Renal cortical epithelial cell (primary cell): ENCODE data around the gene CNOT10. TPM values are rescaled to one million over a fixed set of nuclear protein-coding genes. Genes with fewer than 3 reads are reported as not detected.
"Not testable (repeated sequence)": the region's sequence is repeated elsewhere in the genome, so short reads cannot be mapped to it uniquely, and the experiment has no call there.

Experiments used
- DNase-seq: peaks from one replicate; pipeline ENCODE4 v3.0.0-alpha.2; 2011; ENCODE audit warnings: low read depth
- total RNA-seq: library from RNA; depleted of rRNA; stranded (reverse); fragments of >200 nt; gene quantifications from 2 replicates; pipeline ENCODE4 v1.2.3, GENCODE V29; 2014

Gene CNOT10
- total RNA-seq, 1 donor from 2014 or later = 24.3 TPM

DNA sequence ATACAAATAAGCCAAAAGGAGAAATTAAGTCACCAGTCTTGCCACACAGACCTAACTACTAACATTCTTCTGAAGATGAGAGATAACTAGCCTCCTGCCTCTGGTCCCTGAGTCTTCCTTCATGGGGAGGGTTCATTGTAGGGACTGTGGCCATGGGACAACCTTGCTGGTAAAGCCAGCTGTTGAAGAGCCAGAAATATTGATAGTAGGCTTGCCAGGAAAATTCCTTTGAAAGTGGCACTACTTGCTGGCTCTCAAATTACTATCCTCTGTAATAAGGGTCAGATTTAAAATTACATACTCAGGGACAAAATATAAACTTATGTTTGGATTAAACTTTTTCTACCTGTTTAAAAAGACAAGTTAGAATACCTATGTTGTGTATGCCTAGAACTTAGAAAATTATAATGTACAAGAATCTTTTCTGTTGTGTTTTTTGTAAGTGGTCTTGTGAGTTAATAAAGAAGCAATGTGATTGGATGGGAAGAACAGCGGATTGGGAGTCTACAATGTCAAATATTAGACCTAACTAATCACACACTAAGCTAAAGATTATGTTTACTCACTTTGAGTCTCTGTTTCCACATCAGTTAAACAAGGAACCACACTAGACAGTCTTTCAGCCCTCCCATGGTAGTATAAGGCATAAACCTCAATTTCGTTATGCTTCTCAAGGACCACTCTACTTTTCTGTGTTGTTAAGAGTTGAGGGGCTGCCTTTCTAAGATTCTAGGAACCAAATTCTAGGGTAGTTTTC is 72.8 kb downstream of the CNOT10 start:
- DNase-seq = no peak

DNA sequence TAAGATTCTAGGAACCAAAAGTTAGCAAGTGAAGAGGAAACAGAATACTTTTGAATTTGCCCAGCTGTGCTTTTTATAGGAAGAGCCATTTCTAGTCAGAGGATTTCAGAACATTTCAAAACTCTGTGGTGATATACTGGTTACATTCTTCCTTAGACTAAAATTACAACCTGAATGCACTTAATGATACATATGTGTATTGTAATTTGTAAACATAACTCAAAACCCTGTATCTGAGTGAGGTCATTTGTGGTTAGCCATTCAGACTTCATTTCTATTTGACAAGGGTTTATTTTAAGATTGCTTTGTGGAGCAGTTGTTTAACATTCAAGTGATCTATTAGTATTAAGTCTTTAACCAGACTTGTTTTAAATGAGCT is 73.4 kb downstream of the CNOT10 start:
- DNase-seq = no peak

DNA sequence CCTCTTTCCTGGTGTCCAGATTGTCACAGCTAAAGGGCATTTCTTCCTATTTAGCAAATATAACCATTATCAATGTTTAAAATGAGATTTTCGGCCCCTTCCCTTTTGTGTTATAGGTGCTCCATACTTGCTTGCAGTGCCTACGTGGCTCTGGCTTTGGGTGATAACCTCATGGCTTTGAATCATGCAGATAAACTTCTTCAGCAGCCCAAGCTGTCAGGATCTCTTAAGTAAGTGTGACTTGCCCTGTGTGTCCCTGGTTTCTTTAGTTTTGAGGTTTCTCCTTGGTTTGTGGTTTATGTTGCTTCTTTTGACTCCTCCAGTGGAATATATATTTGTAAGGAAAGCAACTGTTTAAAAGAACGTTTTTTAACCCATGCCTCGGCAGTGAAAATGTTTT is 74.4 kb downstream of the CNOT10 start:
- DNase-seq = no peak

DNA sequence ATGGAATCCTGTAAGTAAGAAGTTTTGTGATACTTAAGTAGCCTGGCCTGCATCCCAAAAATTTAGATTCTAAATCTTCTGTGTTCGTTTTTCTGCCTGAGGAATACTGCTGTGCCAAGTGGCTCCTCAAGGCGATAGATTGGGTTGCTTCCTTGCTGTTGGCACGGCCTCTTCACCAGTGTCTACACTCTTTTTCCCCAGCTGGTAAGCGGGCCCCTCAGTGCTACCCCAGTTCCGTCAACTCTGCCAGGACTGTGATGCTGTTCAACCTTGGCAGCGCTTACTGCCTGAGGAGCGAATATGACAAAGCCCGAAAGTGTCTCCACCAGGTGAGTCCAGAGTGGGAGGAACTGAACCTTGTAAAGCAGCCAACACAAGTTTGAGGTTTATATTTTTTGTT is 79.5 kb downstream of the CNOT10 start:
- DNase-seq = no peak

DNA sequence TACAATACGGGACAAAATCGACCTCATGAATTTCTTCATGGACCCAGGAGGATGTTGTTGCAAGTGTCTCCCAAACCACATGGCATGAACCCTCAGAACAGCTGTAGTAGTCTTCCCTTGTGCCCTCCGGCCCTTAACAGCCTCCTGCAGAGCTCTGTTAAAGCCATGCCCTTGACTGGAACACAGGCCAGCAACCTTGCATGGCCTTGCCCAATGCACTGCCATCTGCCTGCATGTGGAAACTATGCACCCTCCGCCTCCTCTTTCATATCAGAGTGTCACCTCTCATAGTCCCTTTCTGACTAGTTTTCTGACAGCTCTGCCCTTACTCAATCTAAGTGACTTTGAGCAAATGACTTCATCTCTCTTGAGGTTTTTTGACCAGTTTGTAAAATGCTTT is 93.4 kb downstream of the CNOT10 start:
- DNase-seq = no peak

DNA sequence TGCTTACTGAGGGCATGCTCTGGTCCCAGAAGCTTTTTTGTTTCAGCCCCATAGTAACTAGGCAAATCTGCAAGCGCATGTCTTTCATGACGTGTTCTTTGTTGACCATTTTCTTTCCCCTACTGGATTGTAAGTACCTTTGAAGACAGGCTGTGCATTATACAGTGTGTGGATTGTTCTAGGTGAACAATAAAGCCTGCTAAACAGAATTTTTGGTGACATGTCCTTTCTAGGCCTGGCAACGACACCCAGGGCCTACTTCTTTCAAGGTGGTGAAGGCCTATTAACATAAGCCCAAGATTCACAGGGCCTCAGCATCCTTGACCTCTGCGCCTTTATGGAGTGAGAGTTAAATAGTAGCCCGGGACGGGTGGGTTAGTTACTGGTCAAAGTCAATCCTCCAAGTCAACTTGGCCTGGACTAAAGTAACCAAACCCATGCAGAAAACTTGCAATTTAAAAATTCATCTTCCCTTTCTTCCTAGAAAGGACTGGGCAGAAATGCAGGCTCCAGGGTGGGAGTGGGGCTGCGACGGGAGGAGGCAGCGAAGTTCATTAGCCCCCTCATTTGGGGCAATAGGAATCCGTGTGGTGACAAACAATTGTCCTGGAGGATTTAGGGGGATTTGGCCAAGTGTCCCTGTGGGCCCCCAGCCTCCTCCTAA is 95.2 kb downstream of the CNOT10 start:
- no peak for DNase-seq

DNA sequence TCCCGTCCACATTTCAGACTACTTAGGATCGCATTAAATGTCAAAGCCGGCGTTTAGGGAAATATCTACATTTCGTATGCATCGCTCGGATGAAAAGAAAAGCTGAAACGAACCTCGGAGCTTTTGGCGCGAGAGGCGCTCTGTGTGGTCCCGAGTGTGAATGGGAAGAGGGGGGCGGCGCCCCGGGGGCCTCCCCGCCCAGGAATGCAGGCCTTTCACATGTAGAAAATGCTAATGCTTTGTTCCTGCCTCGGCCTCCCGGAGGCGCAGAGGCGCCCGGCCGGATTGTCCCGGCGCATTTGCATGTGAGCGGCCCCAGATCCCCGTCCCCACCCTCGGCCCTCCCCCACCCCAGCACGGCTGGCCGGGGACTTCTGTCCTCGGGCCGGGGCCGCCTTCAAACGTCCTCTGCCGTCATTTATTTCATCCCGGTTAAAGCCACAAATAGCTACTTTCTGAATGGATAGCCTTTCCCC is 95.8 kb downstream of the CNOT10 start:
- DNase-seq = peak; percentile 28

DNA sequence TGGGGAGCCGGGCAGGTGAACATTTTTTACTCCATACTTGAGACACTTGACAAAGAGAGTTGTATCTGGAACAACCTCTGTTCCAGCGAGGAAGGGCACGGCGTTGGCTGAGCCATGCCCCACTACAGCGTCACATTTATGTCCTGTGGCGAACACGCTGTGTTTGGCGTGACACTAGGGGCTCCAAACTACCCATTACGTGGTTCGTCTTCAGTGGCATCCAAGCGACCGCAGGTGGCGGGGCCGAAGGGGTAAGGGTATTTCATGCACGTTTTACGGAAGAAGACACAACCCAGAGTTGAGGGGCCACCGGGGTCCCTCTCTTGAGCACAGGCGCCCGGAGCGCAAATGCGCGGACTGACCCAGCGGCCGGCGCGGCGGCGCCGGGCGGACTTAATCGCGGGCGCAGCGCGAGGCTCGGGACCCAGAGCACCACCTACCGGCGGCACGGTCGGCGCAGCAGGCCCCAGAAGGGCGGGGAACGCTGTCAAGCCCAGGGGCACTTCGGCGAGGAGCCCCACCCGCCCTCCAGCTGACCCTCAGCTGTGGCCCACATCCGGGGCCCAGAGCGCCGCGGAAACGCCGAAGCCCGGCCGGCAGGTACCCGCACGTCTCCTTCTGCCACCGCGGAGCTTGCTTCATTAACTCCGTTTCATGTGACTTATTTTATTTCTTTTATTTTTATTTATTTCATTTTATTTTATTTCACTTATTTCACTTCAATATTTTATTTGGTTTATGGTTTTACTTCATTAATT is 96.4 kb downstream of the CNOT10 start:
- peak; percentile 36 for DNase-seq

DNA sequence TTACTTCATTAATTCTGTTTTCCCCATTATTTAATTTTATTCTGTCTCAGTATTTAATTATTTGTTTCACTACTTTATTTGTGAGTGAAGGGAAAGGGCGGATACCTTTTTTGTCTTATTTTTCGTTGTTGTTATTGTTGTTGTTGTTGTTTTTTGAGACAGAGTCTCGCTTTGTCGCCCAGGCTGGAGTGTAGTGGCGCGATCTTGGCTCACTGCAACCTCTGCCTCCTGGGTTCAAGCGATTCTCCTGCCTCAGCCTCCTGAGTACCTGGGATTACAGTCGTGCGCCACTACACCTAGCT is 96.9 kb downstream of the CNOT10 start:
- not testable (repeated sequence) for DNase-seq

DNA sequence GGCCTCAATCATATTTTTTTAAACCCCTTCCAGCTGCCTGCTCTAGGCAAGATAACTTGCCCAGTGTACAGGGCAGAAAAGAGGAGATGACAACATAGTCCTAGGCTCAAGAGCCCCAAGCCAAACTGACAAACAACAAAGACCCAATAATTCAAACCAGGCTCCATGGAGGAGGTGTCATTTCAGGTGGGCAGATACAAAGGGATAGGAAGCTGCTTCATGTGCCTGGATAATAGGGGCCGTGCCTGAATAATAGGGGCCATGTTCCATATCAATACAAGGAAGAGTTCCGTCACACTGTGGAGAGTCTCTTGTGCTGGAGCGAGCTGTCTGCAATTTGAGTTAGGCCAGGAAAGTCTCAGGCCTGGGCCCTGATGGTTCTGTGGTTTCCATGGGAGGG is 97.4 kb downstream of the CNOT10 start:
- DNase-seq = no peak

DNA sequence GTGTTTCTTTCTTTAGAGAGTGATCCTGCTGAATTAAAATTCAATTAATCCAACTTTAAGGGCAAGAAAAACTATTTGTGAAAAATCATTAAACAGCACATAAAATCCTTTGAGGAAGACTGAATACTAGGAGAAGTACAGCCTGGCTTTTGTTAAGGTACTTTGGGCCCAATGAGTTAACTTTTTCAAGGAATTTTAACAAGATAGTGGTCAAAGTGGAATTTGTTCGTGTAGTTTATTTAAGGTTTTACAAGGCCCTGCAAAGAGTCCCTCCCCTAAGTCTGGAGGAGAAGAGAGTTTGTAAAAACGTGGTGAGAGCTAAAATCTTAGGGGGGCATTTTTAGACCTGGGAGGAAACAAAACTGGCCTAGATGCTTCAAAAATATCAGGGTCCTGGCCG is 106.8 kb downstream of the CNOT10 start:
- DNase-seq = no peak

DNA sequence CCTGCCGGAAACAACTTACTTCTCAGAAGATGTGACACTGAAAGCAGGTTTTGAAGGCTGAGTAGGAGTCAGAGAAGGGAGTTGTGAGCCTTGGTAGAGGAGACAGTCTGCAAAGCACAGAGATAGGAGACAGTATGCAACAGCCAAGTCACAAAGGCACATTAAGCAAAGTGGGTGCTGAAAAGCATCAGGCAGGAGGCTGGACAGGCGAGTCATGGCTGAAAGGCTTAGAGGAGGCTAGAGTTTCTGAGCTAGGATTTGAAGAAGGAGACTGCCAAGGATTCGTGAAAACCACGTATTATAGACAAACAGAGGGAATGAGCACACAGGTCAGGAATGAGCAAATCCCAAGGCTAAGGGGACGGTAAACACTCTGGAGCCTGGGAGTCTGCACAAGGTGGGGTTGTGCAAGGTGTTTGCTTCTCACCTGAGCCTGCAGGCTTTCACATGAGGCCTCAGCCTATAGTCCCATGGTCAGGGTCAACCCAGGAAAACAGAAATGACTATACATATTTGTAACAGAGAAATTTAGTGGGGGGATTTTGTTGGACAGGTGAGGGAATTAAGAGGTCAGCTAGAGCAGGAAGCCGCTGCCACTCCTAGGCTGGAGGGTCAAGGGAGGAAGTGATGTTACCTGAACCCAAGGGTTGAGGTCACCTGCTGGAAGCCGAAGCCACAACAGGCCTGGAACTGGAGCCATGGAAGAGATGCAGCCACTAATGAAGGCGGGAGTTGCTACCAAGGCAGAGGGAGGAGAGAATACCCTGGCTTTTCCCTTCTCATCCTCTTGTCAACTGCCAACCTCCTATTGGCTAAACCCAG is 109.7 kb downstream of the CNOT10 start:
- no peak for DNase-seq

DNA sequence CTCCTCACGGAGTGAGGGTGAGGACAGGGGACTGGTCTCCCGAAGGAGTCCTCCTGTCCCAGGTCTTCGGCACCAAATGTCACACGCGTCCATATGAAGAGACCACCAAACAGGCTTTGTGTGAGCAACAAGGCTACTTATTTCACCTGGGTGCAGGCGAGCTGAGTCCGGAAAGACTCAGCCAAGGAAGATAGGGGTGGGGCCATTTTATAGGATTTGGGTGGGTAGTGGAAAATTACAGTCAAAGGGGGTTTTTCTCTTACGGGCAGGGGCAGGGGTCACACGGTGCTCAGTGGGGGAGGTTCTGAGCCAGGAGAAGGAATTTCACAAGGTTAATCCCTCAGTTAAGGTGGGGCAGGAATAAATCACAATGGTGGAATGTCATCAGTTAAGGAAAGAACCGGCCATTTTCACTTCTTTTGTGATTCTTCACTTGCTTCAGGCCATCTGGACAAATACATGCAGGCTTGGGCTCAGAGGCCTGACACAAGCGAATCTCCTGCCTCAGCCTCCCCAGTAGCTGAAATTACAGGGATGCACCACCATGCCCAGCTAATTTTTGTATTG is 111.5 kb downstream of the CNOT10 start:
- DNase-seq = not testable (repeated sequence)

DNA sequence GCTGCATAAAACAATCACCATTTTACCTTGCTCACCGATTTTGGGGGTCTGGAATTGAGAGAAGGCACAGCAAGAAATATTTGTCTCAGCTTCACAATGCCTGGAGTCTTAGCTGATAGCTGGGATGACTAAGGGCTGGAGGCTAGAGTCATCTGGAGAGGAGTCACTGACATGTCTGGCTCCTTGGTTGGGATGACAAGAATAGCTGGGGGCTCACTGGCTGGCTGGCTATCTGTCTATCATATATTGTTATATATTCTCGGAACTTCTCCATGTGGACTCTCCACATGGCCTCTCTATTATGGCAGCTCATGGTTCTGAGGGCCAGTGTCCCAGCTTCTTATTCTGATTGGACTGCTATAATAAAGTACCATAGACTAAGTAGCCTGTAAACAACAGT is 112.8 kb downstream of the CNOT10 start:
- DNase-seq = no peak

DNA sequence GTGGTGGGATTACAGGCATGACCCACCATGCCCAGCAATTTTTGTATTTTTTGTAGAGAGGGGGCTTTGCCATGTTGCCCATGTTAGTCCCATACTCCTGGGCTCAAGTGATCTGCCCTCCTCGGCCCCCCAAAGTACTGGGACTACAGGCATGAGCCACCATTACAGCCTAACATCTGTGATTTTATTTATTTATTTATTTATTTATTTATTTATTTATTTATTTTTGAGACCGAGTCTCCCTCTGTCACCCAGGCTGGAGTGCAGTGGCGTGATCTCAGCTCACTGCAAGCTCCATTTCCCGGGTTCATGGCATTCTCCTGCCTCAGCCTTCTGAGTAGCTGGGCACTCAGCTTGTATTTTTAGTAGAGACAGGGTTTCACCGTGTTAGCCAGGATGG is 116.5 kb downstream of the CNOT10 start:
- not testable (repeated sequence) for DNase-seq

DNA sequence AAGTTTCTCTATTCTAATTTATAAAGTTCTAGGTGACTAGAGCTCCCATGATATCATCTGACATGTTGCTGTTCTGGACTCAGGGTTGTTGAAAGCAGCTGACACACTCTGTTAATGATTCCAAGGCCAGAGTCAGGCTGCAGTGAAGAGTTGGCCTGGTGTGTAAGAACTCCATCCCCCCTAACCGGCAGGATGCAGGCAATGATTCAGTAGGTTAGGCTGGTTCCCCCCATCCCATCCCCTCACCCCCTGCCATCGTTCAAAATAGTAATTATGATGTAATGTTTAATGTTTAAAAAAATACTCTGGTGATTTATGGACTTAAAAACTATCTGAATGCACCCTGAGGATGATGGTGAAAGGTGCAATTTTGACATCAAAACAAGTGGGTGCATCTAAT is 128.2 kb downstream of the CNOT10 start:
- peak; percentile 95 for DNase-seq

DNA sequence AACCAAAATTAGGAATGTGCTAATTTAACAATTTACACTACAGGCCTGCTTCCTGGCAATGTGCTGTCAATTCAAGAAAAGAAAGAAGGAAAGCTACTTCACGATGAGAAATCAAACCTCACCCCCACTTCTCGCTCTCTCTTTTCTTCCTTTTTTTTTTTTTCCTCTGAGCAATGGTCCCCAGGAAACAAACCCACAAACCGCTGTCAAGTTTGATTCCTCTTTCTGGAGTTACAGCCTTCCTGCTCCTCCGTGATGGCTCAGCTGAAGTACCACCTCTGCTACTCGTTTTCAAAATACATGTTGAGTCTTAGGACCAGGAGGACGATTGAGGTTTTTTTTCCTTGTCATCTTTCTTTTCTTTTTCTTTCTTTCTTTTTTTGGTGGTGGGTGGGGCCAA is 129.4 kb downstream of the CNOT10 start:
- DNase-seq = no peak

DNA sequence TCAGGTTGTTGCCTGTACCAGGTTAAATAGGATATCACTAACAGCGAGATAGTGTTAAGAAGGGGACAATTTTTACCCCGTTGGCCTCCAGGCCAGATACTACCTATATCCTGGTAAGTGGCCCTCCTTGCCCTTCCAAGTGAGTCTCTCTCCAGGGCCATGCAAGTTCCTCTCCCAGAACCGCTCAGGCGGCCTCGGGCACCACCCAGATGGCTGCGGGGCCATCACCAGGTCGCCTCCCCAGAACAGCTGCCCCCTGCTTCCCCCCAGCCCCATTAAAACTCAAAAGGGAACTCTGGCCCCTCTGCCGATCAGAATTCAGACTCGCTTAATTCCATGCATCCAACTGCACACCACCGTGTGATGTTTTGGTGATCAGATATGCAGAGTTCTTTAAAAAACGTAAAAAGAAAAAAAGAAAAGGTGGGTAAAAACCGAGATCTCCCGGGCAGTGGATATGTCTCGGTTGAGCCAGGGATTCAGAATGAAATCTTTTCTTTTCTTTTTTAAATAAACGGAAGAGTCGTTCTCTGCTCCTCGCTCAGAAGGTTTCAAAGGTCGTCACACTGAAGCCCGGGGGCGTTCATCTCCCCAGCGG is 131.0 kb downstream of the CNOT10 start:
- DNase-seq = no peak

DNA sequence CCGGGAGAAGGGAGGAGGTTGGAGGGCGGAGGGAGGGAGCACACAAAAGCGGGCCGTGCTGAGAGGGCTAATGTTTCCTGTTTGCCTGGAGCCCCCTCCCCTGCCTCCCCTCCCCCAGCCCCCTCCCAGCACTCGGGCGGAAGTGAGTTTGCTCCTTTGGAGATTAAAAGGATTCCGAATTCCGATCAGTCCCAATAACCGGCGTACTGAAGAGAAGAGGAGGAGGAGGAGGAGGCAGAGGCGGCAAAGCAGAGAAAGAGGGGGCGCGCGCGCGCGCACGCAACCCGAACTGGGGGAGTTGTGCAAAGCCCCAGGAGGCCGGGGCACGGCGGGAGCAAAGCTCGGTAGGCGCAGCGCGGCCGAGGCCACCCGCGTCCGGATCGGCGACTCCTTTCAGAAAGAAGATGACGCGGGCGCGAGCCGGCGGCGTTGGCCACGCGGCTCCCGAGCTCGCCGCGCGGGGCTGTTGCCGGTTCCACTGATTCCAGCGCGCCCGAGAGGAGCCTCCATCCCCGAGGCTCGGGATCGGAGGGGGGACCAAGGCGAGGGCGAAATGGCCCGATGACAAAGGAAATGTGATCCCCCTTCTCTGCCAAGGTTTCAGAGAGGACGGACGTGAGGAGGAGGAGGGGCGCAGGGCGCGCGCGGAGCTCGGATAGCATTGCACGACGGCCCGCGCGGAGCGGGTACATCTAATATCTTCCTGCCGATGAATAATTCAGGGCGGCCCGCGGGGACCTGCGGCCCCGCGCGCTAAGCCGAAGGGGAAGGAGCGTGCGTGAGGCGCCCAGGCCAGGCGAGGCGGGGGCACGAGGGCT is 131.7 kb downstream of the CNOT10 start:
- no peak for DNase-seq

DNA sequence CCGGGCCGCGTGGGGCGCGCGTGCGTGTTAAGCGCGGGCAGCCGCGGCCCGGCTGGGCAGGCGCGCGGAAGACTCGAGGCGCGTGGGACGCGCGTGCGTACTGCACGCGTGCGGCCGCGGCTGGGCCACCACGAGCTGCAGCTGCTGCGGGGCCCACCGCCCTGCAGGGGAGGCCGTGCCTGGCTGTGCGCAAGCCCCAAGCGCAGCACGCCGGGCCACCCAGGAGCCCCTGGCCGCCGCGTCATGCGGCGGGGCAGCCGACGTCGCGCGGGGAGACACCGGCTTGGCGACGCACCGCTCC is 132.2 kb downstream of the CNOT10 start:
- DNase-seq = no peak
